ENCODE results near the gene ZNF410.

DNA sequence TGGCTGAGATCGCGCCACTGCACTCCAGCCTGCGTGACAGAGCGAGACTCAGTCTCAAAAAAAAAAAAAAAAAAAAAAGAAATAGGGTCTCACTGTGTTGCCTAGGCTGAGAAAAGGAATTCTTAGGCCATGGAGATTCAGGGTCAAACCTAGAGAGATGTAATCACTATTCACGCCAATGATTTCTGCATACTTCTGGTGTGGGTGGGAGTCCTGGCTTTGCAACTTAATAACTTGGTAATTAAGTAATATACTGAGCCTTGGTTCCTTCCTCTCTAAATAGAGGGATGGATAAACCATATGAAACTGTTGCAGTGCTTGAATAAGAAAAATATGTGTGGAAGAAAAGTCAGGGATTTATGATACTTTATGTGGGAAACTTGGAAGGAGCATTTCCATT is 2.7 kb downstream of the ZNF410 start:
- TF ChIP-seq EZH2 (IDR thresholded peaks at IDR 0.05; ENCODE audit: borderline replicate concordance, insufficient read depth, low read length, poor library complexity, severe bottlenecking) = no peak
- TF ChIP-seq, protein P1, sequence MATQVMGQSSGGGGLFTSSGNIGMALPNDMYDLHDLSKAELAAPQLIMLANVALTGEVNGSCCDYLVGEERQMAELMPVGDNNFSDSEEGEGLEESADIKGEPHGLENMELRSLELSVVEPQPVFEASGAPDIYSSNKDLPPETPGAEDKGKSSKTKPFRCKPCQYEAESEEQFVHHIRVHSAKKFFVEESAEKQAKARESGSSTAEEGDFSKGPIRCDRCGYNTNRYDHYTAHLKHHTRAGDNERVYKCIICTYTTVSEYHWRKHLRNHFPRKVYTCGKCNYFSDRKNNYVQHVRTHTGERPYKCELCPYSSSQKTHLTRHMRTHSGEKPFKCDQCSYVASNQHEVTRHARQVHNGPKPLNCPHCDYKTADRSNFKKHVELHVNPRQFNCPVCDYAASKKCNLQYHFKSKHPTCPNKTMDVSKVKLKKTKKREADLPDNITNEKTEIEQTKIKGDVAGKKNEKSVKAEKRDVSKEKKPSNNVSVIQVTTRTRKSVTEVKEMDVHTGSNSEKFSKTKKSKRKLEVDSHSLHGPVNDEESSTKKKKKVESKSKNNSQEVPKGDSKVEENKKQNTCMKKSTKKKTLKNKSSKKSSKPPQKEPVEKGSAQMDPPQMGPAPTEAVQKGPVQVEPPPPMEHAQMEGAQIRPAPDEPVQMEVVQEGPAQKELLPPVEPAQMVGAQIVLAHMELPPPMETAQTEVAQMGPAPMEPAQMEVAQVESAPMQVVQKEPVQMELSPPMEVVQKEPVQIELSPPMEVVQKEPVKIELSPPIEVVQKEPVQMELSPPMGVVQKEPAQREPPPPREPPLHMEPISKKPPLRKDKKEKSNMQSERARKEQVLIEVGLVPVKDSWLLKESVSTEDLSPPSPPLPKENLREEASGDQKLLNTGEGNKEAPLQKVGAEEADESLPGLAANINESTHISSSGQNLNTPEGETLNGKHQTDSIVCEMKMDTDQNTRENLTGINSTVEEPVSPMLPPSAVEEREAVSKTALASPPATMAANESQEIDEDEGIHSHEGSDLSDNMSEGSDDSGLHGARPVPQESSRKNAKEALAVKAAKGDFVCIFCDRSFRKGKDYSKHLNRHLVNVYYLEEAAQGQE (IDR thresholded peaks at IDR 0.05; ENCODE audit: borderline replicate concordance) = no peak

Measured in neural cell (in vitro differentiated cells).